ENCODE results near the gene WDFY4.

WDFY4 gene

DNA sequence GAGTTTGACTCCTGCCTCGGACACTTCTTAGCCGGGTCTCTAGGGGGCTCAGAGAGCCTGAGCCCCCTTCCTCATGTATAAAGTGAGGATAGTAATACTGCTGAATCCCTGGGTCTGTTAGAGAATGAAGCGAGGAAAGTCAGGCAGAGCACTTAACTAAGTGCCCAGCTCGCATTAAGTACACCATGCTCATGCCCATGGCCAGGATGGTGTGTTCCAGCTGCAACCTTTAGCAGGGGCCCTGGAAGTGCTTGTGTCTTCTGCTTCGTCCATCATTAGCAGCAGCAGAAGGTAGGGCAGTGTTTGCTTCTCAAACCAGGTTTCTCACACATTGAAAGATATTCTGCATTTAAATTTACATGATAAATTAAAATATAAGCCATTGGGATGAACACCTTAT lies 27.3 kb upstream of the WDFY4 start:
- no peak overlapping the region for H3K4me3 ChIP-seq
- DNase-seq = no peak
- H3K27me3 ChIP-seq = no peaks in the 10 kb centered on the region
- H3K9me3 ChIP-seq = no peaks in the 10 kb centered on the region
- TF ChIP-seq, protein P1, sequence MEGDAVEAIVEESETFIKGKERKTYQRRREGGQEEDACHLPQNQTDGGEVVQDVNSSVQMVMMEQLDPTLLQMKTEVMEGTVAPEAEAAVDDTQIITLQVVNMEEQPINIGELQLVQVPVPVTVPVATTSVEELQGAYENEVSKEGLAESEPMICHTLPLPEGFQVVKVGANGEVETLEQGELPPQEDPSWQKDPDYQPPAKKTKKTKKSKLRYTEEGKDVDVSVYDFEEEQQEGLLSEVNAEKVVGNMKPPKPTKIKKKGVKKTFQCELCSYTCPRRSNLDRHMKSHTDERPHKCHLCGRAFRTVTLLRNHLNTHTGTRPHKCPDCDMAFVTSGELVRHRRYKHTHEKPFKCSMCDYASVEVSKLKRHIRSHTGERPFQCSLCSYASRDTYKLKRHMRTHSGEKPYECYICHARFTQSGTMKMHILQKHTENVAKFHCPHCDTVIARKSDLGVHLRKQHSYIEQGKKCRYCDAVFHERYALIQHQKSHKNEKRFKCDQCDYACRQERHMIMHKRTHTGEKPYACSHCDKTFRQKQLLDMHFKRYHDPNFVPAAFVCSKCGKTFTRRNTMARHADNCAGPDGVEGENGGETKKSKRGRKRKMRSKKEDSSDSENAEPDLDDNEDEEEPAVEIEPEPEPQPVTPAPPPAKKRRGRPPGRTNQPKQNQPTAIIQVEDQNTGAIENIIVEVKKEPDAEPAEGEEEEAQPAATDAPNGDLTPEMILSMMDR (IDR thresholded peaks at IDR 0.05) = no peak
- peaks cover 0 to 16% (median 12%) of the 10 kb centered on the region in 4 donors for H3K4me1 ChIP-seq
- intact Hi-C loops (cut with DNase I; ENCODE audit: low total_unique reads) = loop anchor here (5.0 to 10.0 kb wide), 3 partner anchors 105 to 327 kb away; no protein-coding TSS in a partner anchor
- no peaks in the 10 kb centered on the region for H3K36me3 ChIP-seq
- no peak overlapping the region for H3K27ac ChIP-seq

DNA sequence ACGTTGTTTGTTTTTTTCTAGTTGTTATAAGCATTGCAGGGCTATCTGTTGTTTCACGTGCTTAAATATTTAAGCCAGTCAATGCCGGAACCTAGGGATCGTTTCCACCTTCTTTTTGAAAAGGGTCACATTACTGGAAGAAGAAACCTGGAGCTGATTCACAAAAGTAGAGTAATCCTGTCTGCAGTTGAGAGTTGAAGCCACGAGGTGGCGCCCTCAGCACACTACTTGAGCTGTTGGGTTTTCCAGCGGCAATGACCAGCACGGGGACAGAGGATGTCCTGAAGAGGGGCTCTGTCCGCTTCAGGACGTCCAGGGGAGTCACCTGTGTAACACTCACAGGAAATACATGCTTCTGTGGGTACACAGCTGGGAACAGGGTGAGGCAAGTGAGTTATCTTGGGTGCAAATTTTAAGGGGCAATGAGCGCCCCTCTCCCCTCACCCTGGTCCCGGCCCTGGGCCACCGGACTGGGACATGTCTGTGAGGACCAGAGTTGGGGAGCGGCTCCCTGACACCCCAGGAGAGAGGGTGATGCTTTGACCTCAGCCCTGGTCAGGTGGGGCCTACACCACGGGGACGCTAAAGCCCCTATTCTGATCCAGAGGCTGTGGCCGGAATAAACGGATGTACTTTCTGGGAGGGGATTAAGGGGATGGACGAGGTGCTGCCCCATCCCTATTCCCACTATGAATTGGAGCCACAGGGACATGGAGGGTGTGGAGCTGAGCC lies 26.3 kb upstream of the WDFY4 start:
- TF ChIP-seq, protein P1 (IDR thresholded peaks at IDR 0.05) = peak; percentile 80 to 90
- intact Hi-C loops (cut with DNase I; ENCODE audit: low total_unique reads) = loop anchor here (5.0 to 10.0 kb wide), 3 partner anchors 106 to 326 kb away; no protein-coding TSS in a partner anchor
- H3K27ac ChIP-seq = no peak overlapping the region
- peak; percentile 79 to 81 for DNase-seq
- no peak overlapping the region for H3K4me3 ChIP-seq
- H3K36me3 ChIP-seq = no peaks in the 10 kb centered on the region
- H3K4me1 ChIP-seq = peaks cover 0 to 16% (median 12%) of the 10 kb centered on the region in 4 donors
- no peaks in the 10 kb centered on the region for H3K9me3 ChIP-seq
- no peaks in the 10 kb centered on the region for H3K27me3 ChIP-seq

DNA sequence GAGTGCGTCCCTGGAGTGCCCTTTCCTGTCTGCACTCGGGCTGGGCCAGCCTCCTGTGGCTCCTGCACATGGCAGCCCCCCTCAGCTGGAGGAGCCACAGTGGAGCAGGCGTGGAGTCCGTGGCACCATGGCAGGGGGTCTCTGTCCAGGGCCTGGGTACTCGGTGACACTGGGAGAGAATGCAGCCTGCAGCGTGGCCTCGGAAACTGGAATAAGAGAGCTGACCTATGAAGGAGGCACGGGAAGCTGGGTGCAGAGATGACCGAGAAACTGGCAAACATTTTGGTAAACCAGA lies 25.8 kb upstream of the WDFY4 start:
- Histone ChIP-seq H3K36me3 (no peaks in the 10 kb centered on the region), H3K27ac (no peak overlapping the region), H3K4me1 (peaks cover 0 to 16% (median 12%) of the 10 kb centered on the region in 4 donors), H3K4me3 (no peak overlapping the region), H3K27me3 (no peaks in the 10 kb centered on the region), H3K9me3 (no peaks in the 10 kb centered on the region)
- TF ChIP-seq, protein P1 (IDR thresholded peaks at IDR 0.05) = no peak
- no peak for DNase-seq
- intact Hi-C loops (cut with DNase I; ENCODE audit: low total_unique reads) = loop anchor here (5.0 to 10.0 kb wide), 3 partner anchors 107 to 326 kb away; no protein-coding TSS in a partner anchor

DNA sequence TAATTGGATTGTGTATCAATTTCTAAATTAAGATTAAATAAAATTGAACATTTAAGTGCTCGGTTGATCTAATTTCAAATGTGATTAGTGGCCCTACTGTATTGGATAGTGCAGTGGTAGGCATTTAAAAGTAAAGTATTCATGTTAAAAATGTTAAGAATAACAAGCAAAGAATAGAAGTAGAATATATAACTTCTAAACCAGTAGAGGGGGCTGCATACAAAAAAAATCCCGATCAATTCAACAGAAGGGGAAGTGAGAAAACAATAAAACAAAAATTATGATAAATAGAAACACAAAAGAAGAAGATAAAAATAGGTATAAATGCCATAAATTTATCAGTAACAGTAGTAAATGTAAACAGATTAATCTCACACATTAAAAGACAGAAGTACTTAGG lies 24.9 kb upstream of the WDFY4 start:
- DNase-seq = no peak
- H3K27me3 ChIP-seq = no peaks in the 10 kb centered on the region
- no peak overlapping the region for H3K27ac ChIP-seq
- peaks cover 0 to 16% (median 12%) of the 10 kb centered on the region in 4 donors for H3K4me1 ChIP-seq
- H3K9me3 ChIP-seq = no peaks in the 10 kb centered on the region
- intact Hi-C loops (cut with DNase I; ENCODE audit: low total_unique reads) = loop anchor here (5.0 to 10.0 kb wide), 3 partner anchors 107 to 325 kb away; no protein-coding TSS in a partner anchor
- TF ChIP-seq, protein P1 (IDR thresholded peaks at IDR 0.05) = no peak
- H3K36me3 ChIP-seq = no peaks in the 10 kb centered on the region
- H3K4me3 ChIP-seq = no peak overlapping the region

DNA sequence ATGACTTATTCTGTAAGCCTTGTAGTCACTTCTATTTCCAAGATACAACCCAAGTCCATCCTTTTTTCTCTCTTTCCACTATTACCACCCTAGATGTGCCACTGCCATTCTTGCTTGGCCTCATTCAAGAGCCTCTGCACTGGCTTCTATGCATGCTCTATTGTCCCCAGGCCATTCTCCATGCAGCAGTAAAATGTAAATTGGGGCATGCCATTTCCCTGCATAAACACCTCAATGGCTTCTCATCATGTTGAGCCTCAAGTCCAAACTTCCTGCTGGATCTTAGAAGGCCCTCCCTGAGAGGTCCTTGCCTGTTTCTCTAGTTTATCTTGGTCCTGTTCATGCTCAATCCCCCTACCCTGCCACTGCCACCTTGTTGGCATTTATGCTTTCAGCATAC lies 23.2 kb upstream of the WDFY4 start:
- Histone ChIP-seq H3K4me3 (no peak overlapping the region), H3K27me3 (no peaks in the 10 kb centered on the region), H3K27ac (no peak overlapping the region), H3K9me3 (peaks cover 0 to 4% (median 0%) of the 10 kb centered on the region in 3 donors), H3K4me1 (peaks cover 0 to 5% (median 4%) of the 10 kb centered on the region in 4 donors), H3K36me3 (no peaks in the 10 kb centered on the region)
- TF ChIP-seq, protein P1 (IDR thresholded peaks at IDR 0.05) = no peak
- intact Hi-C loops (cut with DNase I; ENCODE audit: low total_unique reads) = no loop called here
- DNase-seq = no peak
